ENCODE measurements around the gene GTF2H2. TPM values are rescaled to one million over a fixed set of nuclear protein-coding genes. Genes with fewer than 3 reads are reported as not detected.
A peak's percentile ranks its signal among the peaks of the same experiment; 100 is the strongest.
"Not testable (repeated sequence)": the region's sequence is repeated elsewhere in the genome, so short reads cannot be mapped to it uniquely, and the experiment has no call there.

GTF2H2 gene
- total and polyA plus RNA-seq, 4 donors = 23.2 to 61.9 (median 33.6) TPM

DNA sequence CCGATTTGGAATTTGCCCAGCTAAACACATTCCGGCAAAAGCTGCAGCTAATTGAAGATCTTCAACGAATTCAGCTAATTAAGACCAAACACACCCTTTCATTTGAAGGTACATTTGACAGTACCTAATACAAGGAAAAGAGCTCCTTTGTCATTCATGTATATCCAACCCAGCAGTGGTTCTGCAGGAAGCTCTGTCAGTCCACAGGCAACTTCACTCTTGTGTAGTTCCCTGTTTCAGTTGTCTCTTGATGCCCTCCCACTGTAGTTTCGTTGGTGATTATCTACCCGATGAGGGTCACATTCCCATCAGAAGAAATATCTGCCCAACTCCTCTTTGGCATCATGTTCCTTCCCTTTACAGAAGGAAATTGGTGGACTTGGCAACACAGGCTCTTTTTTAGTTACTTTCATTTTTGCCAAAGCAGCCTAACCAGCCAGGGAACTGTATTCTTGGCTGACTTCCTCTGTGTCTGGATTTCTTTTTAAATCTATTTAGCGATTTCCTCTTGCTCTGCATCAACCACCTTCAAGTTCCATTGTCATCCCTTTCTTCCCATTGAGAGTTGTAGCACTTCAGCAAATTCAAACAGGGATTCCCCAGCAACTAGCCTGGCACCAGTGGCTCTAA, 49.0 kb downstream of the GTF2H2 start:
- H3K36me3 ChIP-seq (ENCODE audit: control insufficient read depth, insufficient read depth, low read length); H3K4me3 ChIP-seq (ENCODE audit: low read depth, low read length); H3K27me3 ChIP-seq (ENCODE audit: control insufficient read depth, insufficient read depth, low read length); H3K4me1 ChIP-seq (ENCODE audit: control insufficient read depth, insufficient read depth, low read length); DNase-seq (ENCODE audit: low read depth in 4 of 6, low spot score in 6 of 6); H3K9me3 ChIP-seq (ENCODE audit: control insufficient read depth, insufficient read depth, low read length); H3K27ac ChIP-seq (ENCODE audit: low read depth, low read length): not testable (repeated sequence)
- WGBS (ENCODE audit: insufficient coverage) = no CpG with 5 or more reads among the region's 6 CpGs

- Histone ChIP-seq H3K36me3 (ENCODE audit: control insufficient read depth, insufficient read depth, low read length) (no peaks in the 10 kb centered on the region), H3K4me1 (ENCODE audit: control insufficient read depth, insufficient read depth, low read length) (no peaks in the 10 kb centered on the region), H3K4me3 (ENCODE audit: low read depth, low read length) (no peak overlapping the region), H3K27me3 (ENCODE audit: control insufficient read depth, insufficient read depth, low read length) (no peaks in the 10 kb centered on the region), H3K9me3 (ENCODE audit: control insufficient read depth, insufficient read depth, low read length) (no peaks in the 10 kb centered on the region), H3K27ac (ENCODE audit: low read depth, low read length) (no peak overlapping the region)
- 90% methylated on average over 8 of the region's 8 CpGs for WGBS (ENCODE audit: insufficient coverage)
- no peak for DNase-seq (ENCODE audit: low read depth in 4 of 6, low spot score in 6 of 6)
These were observed 53.3 kb downstream of the GTF2H2 start for GRCh38 chr5:71014176-71014575.

GRCh38 chr5:71013575-71013974, 53.9 kb downstream of the GTF2H2 start:
- WGBS (ENCODE audit: insufficient coverage) = 97% methylated on average over 9 of the region's 12 CpGs
- no peak overlapping the region for H3K4me3 ChIP-seq (ENCODE audit: low read depth, low read length)
- no peaks in the 10 kb centered on the region for H3K9me3 ChIP-seq (ENCODE audit: control insufficient read depth, insufficient read depth, low read length)
- no peaks in the 10 kb centered on the region for H3K27me3 ChIP-seq (ENCODE audit: control insufficient read depth, insufficient read depth, low read length)
- DNase-seq (ENCODE audit: low read depth in 4 of 6, low spot score in 6 of 6) = peak in 1 of 6 donors; percentile 0
- H3K27ac ChIP-seq (ENCODE audit: low read depth, low read length) = no peak overlapping the region
- H3K36me3 ChIP-seq (ENCODE audit: control insufficient read depth, insufficient read depth, low read length) = no peaks in the 10 kb centered on the region
- H3K4me1 ChIP-seq (ENCODE audit: control insufficient read depth, insufficient read depth, low read length) = no peaks in the 10 kb centered on the region

DNA sequence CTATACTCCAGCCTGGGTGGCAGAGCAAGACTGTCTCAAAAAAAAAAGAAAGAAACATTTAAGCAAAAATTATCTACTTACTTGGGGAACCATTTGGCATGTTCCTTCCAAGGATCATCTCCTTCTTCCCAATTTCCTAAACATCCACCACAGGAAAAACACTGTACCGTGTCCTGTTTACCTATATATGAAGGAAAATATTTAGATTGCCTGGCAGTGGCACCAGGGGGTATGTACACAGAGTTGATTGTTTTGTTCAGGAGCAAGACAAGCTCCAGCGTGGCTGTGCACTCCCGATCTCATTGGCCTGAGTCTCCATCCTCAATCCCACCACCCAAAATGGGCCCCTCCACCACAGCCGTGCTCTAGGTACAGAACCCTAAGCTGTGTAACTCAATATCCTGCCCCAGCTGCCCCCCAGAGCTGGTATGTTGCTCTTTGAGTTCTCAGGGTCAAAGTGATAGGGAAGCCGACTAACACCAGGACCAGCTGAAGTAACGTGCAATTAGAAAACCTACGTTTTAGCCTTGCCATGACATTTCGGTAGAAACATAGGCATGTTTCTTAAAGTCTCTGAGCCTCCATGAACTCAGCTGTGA, 56.2 kb downstream of the GTF2H2 start:
- no peaks in the 10 kb centered on the region for H3K36me3 ChIP-seq (ENCODE audit: control insufficient read depth, insufficient read depth, low read length)
- H3K4me3 ChIP-seq (ENCODE audit: low read depth, low read length) = no peak overlapping the region
- H3K27ac ChIP-seq (ENCODE audit: low read depth, low read length) = no peak overlapping the region
- WGBS (ENCODE audit: insufficient coverage) = 76% methylated on average over 6 of the region's 8 CpGs
- DNase-seq (ENCODE audit: low read depth in 4 of 6, low spot score in 6 of 6) = peak in 1 of 6 donors; percentile 0
- H3K27me3 ChIP-seq (ENCODE audit: control insufficient read depth, insufficient read depth, low read length) = no peaks in the 10 kb centered on the region
- no peaks in the 10 kb centered on the region for H3K9me3 ChIP-seq (ENCODE audit: control insufficient read depth, insufficient read depth, low read length)
- no peaks in the 10 kb centered on the region for H3K4me1 ChIP-seq (ENCODE audit: control insufficient read depth, insufficient read depth, low read length)

DNA sequence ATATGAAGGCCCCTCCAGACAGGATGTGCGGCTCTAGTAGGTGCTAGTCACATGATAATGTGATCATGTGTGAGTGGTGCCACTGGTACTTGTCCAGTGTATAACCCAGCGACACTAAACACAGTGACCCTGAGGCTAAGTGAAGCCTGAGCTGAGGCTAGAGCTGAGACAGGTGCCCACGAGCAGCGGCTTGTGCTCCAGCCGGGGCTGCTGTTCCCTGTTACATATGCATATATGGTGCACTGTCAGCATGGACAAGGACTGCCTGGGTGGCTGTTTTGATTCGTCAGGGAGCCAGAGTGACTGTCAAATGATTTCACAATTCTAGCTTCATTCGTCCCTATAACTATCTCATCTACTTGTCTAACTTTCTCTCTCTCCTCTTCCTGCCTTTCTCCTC, 60.5 kb downstream of the GTF2H2 start:
- H3K9me3 ChIP-seq (ENCODE audit: control insufficient read depth, insufficient read depth, low read length); H3K27me3 ChIP-seq (ENCODE audit: control insufficient read depth, insufficient read depth, low read length); H3K27ac ChIP-seq (ENCODE audit: low read depth, low read length); H3K36me3 ChIP-seq (ENCODE audit: control insufficient read depth, insufficient read depth, low read length); H3K4me1 ChIP-seq (ENCODE audit: control insufficient read depth, insufficient read depth, low read length); H3K4me3 ChIP-seq (ENCODE audit: low read depth, low read length); DNase-seq (ENCODE audit: low read depth in 4 of 6, low spot score in 6 of 6): not testable (repeated sequence)
- WGBS (ENCODE audit: insufficient coverage) = no CpG with 5 or more reads among the region's 7 CpGs

Other genes starting within 250 kb of the GTF2H2 start
- gene SERF1A, start 167.0 kb downstream of the GTF2H2 start, total RNA-seq = 10 to 100 TPM in 1 of 2 donors, 1 to 10 TPM in 1; 3.7 to 13.6 TPM
- 10 to 100 TPM in 1 of 2 donors, 1 to 10 TPM in 1; 7.2 to 18.3 TPM for gene SERF1A, start 167.0 kb downstream of the GTF2H2 start, polyA plus RNA-seq (ENCODE audit: insufficient read length in 2 of 2)
- gene SMN1, start 142.6 kb downstream of the GTF2H2 start, total RNA-seq = 10 to 100 TPM; 24.7 to 52.6 TPM
- gene SMN1, start 142.6 kb downstream of the GTF2H2 start, polyA plus RNA-seq (ENCODE audit: insufficient read length in 2 of 2) = 10 to 100 TPM; 50.4 to 53.3 TPM
- 10 to 100 TPM; 31.0 to 47.5 TPM for gene NAIP, start 42.3 kb downstream of the GTF2H2 start, total RNA-seq
- 10 to 100 TPM; 26.7 to 47.8 TPM for gene NAIP, start 42.3 kb downstream of the GTF2H2 start, polyA plus RNA-seq (ENCODE audit: insufficient read length in 2 of 2)

All from spinal cord (tissue), 10 donors.